ENCODE results near the gene CFAP100. TPM values are rescaled to one million over a fixed set of nuclear protein-coding genes. Genes with fewer than 3 reads are reported as not detected.

The CFAP100 gene
- total and polyA plus RNA-seq, 9 donors: 0.20 to 1.2 (median 0.38) TPM; not detected in 3

DNA sequence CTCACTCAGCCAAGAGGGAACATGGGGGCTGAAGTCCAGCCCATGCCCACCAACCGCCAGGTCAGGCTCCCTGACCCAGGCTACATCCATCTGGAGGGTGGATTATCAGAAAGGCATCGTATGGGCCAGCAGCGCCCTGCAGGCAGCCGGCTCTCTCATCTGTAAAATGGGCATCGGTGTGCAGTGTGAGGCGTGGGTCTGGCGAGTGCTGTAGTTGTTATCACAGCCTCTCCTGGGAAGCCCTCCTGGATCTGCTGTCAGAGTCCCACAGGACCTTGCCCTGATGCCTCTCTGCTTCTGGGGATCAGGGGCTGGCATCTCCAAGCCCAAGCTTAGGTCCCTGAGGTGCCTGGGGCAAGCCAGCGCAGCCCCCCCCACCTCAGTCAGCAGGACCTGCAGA is 27.4 kb downstream of the CFAP100 start:
- H3K4me1 ChIP-seq (ENCODE audit: control insufficient read depth, insufficient read depth, low read length): no peaks in the 10 kb centered on the region
- peaks cover 4% of the 10 kb centered on the region for H3K27me3 ChIP-seq (ENCODE audit: control insufficient read depth, insufficient read depth, low read length)
- H3K27ac ChIP-seq (ENCODE audit: low read length): no peak overlapping the region
- H3K9me3 ChIP-seq (replicated peaks; ENCODE audit: control insufficient read depth, low read depth, low read length): peaks cover 11% of the 10 kb centered on the region
- no peak overlapping the region for H3K4me3 ChIP-seq (ENCODE audit: low read length)
- DNase-seq: no peak
- 92% methylated on average over 7 of the region's 8 CpGs for WGBS (ENCODE audit: insufficient coverage)
- no peaks in the 10 kb centered on the region for H3K36me3 ChIP-seq (ENCODE audit: control insufficient read depth, insufficient read depth, low read length)

DNA sequence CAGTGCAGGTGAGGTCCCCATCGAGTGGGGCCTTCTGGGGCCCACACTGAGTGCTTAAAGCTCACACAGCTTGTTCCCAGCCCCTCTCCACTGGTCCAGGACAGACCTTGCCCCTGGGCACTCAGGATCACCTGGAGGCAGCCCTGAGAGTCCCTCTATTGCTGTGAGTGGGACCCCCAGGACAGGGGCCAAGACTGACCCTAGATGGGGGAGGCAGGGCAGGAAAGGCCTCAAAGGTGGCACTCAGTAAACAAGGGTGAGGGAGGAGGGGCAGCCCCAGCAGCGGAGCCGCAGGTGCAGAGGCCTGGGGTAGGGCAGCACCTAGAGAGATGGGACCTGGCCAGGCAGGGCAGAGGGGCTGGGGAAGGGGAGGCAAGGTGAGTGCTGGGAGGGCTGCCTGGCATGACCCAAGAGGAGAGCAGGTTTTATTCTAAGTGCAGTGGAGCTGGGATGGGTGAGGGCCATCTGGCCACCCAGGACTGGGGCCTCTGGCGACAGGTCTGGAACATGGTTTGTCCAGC is 27.9 kb downstream of the CFAP100 start:
- Histone ChIP-seq H3K27me3 (ENCODE audit: control insufficient read depth, insufficient read depth, low read length) (no peaks in the 10 kb centered on the region), H3K4me1 (ENCODE audit: control insufficient read depth, insufficient read depth, low read length) (no peaks in the 10 kb centered on the region), H3K4me3 (ENCODE audit: low read length) (no peak overlapping the region), H3K9me3 (replicated peaks; ENCODE audit: control insufficient read depth, low read depth, low read length) (peaks cover 14% of the 10 kb centered on the region), H3K27ac (ENCODE audit: low read length) (no peak overlapping the region), H3K36me3 (ENCODE audit: control insufficient read depth, insufficient read depth, low read length) (no peaks in the 10 kb centered on the region)
- no peak for DNase-seq
- 67% methylated on average over 4 of the region's 4 CpGs for WGBS (ENCODE audit: insufficient coverage)

DNA sequence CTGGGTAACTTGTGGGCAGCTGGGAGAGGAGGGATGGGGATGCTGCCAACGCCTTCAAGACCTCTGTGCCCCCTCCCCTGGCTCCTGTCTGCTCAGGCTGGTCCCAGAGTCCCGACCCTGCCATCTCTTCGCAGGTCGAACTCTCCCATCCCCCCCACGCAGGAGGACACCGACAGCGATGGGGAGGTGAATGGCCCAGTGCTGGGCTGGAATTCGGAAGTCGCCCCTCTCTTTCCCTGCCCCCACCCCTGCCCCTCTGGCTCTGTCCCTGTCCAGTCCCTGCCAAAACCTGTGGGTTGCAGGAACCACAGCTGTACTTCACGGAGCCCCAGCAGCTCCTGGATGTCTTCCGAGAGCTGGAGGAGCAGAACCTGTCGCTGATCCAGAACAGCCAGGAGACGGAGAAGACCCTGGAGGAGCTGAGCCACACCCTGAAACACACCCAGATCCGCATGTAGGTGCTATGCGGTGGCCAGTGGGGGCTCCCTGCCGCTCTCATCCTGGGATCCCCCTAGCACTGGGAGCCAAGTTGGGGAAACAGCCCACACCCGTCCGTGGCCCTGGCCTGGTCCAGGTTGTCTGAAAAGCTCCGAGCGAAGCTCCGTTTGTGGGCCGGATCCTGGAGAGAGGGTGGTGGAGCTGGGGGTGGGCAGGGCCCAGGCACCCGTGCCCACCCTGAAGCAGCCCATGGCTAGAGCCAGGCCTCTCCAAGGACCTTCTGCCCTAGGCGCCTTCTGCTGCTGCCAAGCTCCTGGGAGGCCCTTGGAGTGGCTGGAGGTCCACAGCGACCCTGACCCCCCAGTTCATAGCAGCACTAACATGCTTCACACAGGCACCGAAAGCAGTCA is 28.7 kb downstream of the CFAP100 start:
- Histone ChIP-seq H3K27me3 (ENCODE audit: control insufficient read depth, insufficient read depth, low read length) (no peaks in the 10 kb centered on the region), H3K36me3 (ENCODE audit: control insufficient read depth, insufficient read depth, low read length) (no peaks in the 10 kb centered on the region), H3K4me3 (ENCODE audit: low read length) (no peak overlapping the region), H3K9me3 (replicated peaks; ENCODE audit: control insufficient read depth, low read depth, low read length) (peaks cover 16% of the 10 kb centered on the region), H3K4me1 (ENCODE audit: control insufficient read depth, insufficient read depth, low read length) (no peaks in the 10 kb centered on the region), H3K27ac (ENCODE audit: low read length) (no peak overlapping the region)
- DNase-seq: no peak
- WGBS (ENCODE audit: insufficient coverage): 68% methylated on average over 22 of the region's 26 CpGs

DNA sequence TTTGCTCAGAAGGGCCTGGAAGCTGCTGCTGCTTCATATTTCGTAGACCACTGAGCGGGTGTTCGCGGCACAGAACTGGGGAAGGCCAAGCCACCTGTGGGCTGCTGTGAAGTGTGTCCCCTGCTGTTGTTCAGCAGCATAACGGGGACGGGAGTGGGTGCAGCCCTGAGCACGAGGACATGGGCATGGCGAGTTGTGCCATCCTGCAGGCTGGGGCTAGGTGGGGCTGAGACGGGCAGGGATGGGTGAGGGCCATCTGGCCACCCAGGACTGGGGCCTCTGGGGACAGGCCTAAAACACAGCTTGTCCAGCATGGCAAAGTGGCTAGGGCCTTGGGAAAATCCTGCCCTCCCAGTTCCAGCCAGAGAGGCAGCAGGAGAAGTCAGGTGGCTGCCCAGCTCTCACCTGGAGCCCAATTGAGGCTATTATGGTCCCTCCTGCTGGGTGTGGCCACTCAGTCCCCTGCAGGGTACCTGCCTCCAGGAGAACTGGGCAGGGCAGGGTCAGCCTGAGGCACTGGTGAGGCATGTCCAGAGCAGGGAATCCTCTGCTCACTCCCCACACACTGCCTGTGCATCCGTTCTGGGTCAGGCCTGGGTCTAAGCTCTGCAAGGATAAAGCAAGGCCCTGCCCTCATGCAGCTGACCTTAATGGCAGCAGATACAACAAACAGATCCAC is 29.5 kb downstream of the CFAP100 start:
- H3K27me3 ChIP-seq (ENCODE audit: control insufficient read depth, insufficient read depth, low read length): no peaks in the 10 kb centered on the region

DNA sequence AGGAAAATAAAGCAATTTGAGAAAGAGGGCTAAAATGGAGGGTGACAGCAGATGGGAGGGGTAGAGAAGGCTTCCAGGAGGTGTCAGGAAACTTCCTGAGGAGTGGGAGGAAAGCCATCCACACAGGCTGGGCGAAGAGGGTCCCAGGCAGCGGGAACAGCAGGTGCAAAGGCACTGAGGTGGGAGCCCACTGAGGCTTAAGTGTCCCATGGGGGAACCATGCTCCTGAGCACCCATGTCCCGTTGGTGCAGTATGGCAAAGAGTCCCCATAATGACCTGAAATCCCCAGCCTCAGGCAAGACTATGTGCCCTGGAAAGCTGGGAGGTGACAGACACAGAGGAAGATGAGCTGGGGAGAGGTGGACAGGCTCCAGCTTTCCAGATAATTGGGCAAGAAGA is 30.0 kb downstream of the CFAP100 start:
- Histone ChIP-seq H3K36me3 (ENCODE audit: control insufficient read depth, insufficient read depth, low read length) (no peaks in the 10 kb centered on the region), H3K27me3 (ENCODE audit: control insufficient read depth, insufficient read depth, low read length) (no peaks in the 10 kb centered on the region), H3K4me1 (ENCODE audit: control insufficient read depth, insufficient read depth, low read length) (no peaks in the 10 kb centered on the region), H3K4me3 (ENCODE audit: low read length) (no peak overlapping the region), H3K27ac (ENCODE audit: low read length) (no peak overlapping the region), H3K9me3 (replicated peaks; ENCODE audit: control insufficient read depth, low read depth, low read length) (peaks cover 16% of the 10 kb centered on the region)
- 92% methylated on average over 3 of the region's 3 CpGs for WGBS (ENCODE audit: insufficient coverage)
- DNase-seq: no peak

More for the DNA sequence above, 29.5 kb downstream of the CFAP100 start:
- Histone ChIP-seq H3K4me3 (ENCODE audit: low read length) (no peak overlapping the region), H3K36me3 (ENCODE audit: control insufficient read depth, insufficient read depth, low read length) (no peaks in the 10 kb centered on the region), H3K4me1 (ENCODE audit: control insufficient read depth, insufficient read depth, low read length) (no peaks in the 10 kb centered on the region), H3K27ac (ENCODE audit: low read length) (no peak overlapping the region), H3K9me3 (replicated peaks; ENCODE audit: control insufficient read depth, low read depth, low read length) (peaks cover 16% of the 10 kb centered on the region)
- 92% methylated on average over 9 of the region's 10 CpGs for WGBS (ENCODE audit: insufficient coverage)
- DNase-seq: no peak

DNA sequence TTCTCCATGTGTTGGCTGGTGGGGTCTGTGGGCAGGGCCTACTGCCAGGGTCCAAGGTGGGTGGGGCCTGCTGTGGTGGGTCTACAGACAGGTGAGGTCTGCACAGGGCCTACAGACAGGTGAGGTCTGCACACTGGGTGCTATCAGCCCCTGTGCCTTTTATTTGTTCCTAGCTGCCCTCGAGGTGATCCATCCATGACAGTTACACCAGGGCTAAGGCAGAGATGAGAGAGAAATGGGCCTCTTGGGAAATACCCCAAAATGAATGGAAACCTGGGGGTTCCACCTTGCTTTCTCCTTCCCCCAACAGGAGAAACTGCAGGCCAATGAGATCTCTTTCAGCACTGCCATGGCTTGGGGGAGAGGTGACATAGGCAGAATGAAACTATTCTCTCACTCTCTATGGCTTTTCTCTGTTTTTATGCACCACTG is 36.4 kb downstream of the CFAP100 start:
- Histone ChIP-seq H3K27ac (ENCODE audit: low read length) (no peak overlapping the region), H3K36me3 (ENCODE audit: control insufficient read depth, insufficient read depth, low read length) (peaks cover 13% of the 10 kb centered on the region), H3K9me3 (replicated peaks; ENCODE audit: control insufficient read depth, low read depth, low read length) (peaks cover 16% of the 10 kb centered on the region), H3K4me3 (ENCODE audit: low read length) (no peak overlapping the region), H3K4me1 (ENCODE audit: control insufficient read depth, insufficient read depth, low read length) (no peaks in the 10 kb centered on the region), H3K27me3 (ENCODE audit: control insufficient read depth, insufficient read depth, low read length) (no peaks in the 10 kb centered on the region)
- no CpG with 5 or more reads among the region's 1 CpG for WGBS (ENCODE audit: insufficient coverage)
- DNase-seq: no peak

DNA sequence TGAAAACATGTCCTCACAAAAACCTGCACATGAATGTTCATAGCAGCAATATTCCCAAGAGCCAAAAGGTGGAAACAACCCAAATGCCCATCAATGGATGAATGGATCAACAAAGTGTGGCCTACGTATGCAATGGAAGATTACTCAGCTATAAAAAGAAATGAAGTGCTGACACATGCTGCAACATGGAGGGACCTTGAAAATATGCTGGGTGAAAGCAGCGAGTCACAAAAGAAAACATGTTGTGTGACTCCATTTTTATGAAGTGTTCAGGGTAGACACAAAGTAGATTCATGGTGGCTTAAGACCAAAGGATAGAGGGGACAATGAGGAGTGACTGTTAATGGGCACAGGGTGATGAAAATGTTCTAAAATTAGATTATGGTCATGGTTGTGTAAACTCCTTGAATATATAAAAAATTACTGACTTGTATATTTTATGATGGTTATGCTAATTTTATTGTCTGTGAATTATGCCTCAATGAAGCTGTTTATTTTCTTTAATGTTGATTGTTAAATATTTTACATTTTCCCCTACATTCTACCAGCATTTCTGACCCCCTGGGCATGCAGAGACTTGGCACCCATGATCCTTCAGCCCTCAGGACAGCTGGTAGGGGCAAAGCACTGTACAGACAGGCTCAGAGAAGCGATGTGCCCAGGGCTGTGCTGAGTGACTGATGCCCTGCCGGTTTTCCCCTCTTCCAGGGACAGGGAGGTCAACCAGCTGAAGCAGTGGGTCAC is 37.8 kb downstream of the CFAP100 start:
- Histone ChIP-seq H3K27ac (ENCODE audit: low read length) (no peak overlapping the region), H3K27me3 (ENCODE audit: control insufficient read depth, insufficient read depth, low read length) (no peaks in the 10 kb centered on the region), H3K36me3 (ENCODE audit: control insufficient read depth, insufficient read depth, low read length) (peaks cover 22% of the 10 kb centered on the region), H3K9me3 (replicated peaks; ENCODE audit: control insufficient read depth, low read depth, low read length) (peaks cover 8% of the 10 kb centered on the region), H3K4me3 (ENCODE audit: low read length) (no peak overlapping the region), H3K4me1 (ENCODE audit: control insufficient read depth, insufficient read depth, low read length) (no peaks in the 10 kb centered on the region)
- no peak for DNase-seq
- WGBS (ENCODE audit: insufficient coverage): 88% methylated on average over 4 of the region's 4 CpGs

DNA sequence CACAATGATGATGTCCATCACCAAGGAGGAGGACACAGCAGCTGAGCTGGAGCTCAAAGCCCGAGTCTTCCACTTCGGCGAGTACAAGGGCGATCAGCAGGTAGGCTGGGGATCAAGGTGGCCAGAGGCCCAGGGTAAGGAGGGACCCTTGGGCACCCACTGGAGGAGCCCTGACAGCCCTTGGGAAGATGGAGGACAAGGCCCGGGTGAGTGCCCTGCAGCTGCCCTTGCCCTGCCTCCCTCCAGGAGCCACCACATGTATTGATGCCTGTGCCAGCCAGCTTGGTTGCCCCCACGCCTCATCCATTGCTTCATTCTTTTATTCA is 38.4 kb downstream of the CFAP100 start:
- peaks cover 5% of the 10 kb centered on the region for H3K9me3 ChIP-seq (replicated peaks; ENCODE audit: control insufficient read depth, low read depth, low read length)
- WGBS (ENCODE audit: insufficient coverage): 93% methylated on average over 5 of the region's 6 CpGs
- DNase-seq: no peak
- no peaks in the 10 kb centered on the region for H3K4me1 ChIP-seq (ENCODE audit: control insufficient read depth, insufficient read depth, low read length)
- H3K27ac ChIP-seq (ENCODE audit: low read length): no peak overlapping the region
- peaks cover 27% of the 10 kb centered on the region for H3K36me3 ChIP-seq (ENCODE audit: control insufficient read depth, insufficient read depth, low read length)
- no peaks in the 10 kb centered on the region for H3K27me3 ChIP-seq (ENCODE audit: control insufficient read depth, insufficient read depth, low read length)
- H3K4me3 ChIP-seq (ENCODE audit: low read length): no peak overlapping the region

DNA sequence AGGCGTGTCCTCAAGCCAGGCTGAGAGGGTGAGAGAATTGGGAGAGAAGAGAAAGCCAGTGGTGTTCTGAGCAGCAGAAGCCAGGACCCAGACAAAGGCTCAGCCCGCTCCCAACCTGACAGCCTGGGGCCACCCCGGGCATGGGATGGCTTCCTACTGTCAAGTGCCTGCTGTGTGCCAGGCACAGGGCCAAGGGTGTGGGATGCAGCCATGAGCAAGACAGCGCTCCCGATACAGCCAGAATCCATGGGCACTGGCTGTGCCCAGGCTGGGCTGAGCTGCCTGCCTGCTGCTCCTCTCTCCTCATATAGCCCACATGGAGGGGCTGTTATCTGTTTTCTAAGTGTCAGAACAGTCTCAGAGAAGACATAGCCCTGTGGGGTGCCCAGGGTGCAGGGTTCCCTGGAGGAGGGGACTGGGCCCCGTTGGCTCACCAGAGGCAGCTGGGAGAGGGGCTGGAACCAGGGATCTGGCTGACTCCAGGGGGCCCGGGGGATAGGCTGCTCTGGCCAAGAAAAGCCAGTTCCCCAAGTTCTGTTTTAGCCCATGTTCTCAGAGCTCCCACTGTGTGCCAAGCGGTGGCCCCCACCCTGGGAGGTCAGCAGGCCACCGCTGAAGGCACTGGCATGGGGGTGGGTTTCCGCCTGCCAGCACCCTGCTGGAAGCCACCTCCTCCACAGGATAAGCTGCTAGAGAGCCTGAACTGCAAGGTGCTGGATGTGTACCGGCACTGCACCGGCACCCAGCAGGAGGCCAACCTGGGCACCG is 39.0 kb downstream of the CFAP100 start:
- DNase-seq: no peak
- Histone ChIP-seq H3K4me3 (ENCODE audit: low read length) (no peak overlapping the region), H3K27ac (ENCODE audit: low read length) (no peak overlapping the region), H3K36me3 (ENCODE audit: control insufficient read depth, insufficient read depth, low read length) (peaks cover 33% of the 10 kb centered on the region), H3K9me3 (replicated peaks; ENCODE audit: control insufficient read depth, low read depth, low read length) (peaks cover 5% of the 10 kb centered on the region), H3K27me3 (ENCODE audit: control insufficient read depth, insufficient read depth, low read length) (no peaks in the 10 kb centered on the region), H3K4me1 (ENCODE audit: control insufficient read depth, insufficient read depth, low read length) (no peaks in the 10 kb centered on the region)
- WGBS (ENCODE audit: insufficient coverage): 87% methylated on average over 9 of the region's 13 CpGs

Measured in muscle of leg (tissue), 11 donors.